Measurements from ENCODE around the gene MAGI1. TPM values are rescaled to one million over a fixed set of nuclear protein-coding genes. Genes with fewer than 3 reads are reported as not detected.

Gene MAGI1
- total and polyA plus RNA-seq, 7 experiments from 2014 or later, result 0.39 TPM; not detected in 6

DNA sequence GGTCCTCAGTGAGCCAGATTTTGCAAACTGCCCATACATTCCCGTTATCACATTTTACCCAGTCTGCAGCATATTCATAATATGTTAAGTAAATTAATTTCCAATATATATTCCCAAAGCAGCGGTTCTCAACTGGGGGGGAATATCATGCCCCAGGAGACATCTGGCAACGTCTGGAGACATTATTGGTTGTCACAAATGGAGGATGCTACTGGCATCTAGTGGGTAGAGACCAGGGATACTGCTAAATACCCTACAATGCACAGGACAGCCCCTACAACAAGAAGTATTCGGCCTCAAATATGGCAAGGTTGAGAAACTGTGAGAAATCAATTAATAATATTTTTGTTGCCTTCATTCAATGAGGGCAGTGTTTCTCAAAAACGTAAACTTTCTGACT, 280.3 kb downstream of the MAGI1 start:
- intact Hi-C loops (cut with micrococcal nuclease), result no loop called here
- Histone ChIP-seq H3K36me3 (ENCODE audit: control insufficient read depth in 2 of 3, insufficient read depth in 3 of 3, low read length in 3 of 3) (no peaks in the 10 kb centered on the region), H3K27ac (ENCODE audit: low read depth, low read length) (no peak overlapping the region), H3K27me3 (ENCODE audit: control insufficient read depth in 2 of 2, insufficient read depth in 2 of 2, low read length in 2 of 2) (no peaks in the 10 kb centered on the region), H3K4me1 (ENCODE audit: control insufficient read depth in 2 of 2, insufficient read depth in 2 of 2, low read length in 2 of 2) (no peaks in the 10 kb centered on the region), H3K4me3 (ENCODE audit: low read length) (no peak overlapping the region), H3K9me3 (ENCODE audit: control insufficient read depth in 2 of 3, low read length in 3 of 3) (no peaks in the 10 kb centered on the region)
- ATAC-seq (no peak), DNase-seq (no peak)
- H3K36me3 Mint-ChIP-seq, result no peaks in the 10 kb centered on the region
- H3K9me3 Mint-ChIP-seq, result peaks cover 0 to 8% (median 0%) of the 10 kb centered on the region in 11 donors
- H3K4me1 Mint-ChIP-seq, result no peaks in the 10 kb centered on the region
- peaks cover 0 to 12% (median 6%) of the 10 kb centered on the region in 5 donors for H3K27me3 Mint-ChIP-seq
- no peak overlapping the region for H3K27ac Mint-ChIP-seq
- ChIA-PET CTCF (no interaction called here), POLR2A (no interaction called here)
- no peak overlapping the region for H3K4me3 Mint-ChIP-seq

DNA sequence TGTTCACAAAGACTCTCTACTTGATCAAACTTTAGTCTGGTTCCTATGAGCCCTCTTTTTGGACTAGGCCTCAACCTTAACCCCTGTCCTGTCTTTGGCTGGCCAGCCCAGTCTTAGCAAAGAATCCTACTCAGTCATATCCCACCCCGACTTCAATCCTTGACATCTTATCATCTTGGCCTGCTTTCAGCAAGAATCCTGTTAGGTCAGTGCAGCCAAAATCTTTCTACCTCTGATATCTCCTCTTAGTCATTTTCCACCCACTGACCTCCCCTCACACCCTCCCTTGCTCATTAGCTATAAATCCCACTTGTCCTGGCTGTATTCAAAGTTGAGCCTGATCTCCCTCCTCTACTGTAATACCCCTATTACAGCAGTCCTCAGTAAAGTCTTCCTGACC, 286.1 kb downstream of the MAGI1 start:
- ATAC-seq (no peak), DNase-seq (no peak)
- no peaks in the 10 kb centered on the region for H3K27me3 Mint-ChIP-seq
- Histone ChIP-seq H3K9me3 (ENCODE audit: control insufficient read depth in 2 of 3, low read length in 3 of 3) (no peaks in the 10 kb centered on the region), H3K4me1 (ENCODE audit: control insufficient read depth in 2 of 2, insufficient read depth in 2 of 2, low read length in 2 of 2) (no peaks in the 10 kb centered on the region), H3K36me3 (ENCODE audit: control insufficient read depth in 2 of 3, insufficient read depth in 3 of 3, low read length in 3 of 3) (no peaks in the 10 kb centered on the region), H3K4me3 (ENCODE audit: low read length) (no peak overlapping the region), H3K27me3 (ENCODE audit: control insufficient read depth in 2 of 2, insufficient read depth in 2 of 2, low read length in 2 of 2) (no peaks in the 10 kb centered on the region), H3K27ac (ENCODE audit: low read depth, low read length) (no peak overlapping the region)
- H3K4me3 Mint-ChIP-seq, result no peak overlapping the region
- intact Hi-C loops (cut with micrococcal nuclease), result no loop called here
- no peak overlapping the region for H3K27ac Mint-ChIP-seq
- ChIA-PET CTCF (no interaction called here), POLR2A (no interaction called here)
- no peaks in the 10 kb centered on the region for H3K36me3 Mint-ChIP-seq
- no peaks in the 10 kb centered on the region for H3K4me1 Mint-ChIP-seq
- peaks cover 0 to 8% (median 0%) of the 10 kb centered on the region in 11 donors for H3K9me3 Mint-ChIP-seq

DNA sequence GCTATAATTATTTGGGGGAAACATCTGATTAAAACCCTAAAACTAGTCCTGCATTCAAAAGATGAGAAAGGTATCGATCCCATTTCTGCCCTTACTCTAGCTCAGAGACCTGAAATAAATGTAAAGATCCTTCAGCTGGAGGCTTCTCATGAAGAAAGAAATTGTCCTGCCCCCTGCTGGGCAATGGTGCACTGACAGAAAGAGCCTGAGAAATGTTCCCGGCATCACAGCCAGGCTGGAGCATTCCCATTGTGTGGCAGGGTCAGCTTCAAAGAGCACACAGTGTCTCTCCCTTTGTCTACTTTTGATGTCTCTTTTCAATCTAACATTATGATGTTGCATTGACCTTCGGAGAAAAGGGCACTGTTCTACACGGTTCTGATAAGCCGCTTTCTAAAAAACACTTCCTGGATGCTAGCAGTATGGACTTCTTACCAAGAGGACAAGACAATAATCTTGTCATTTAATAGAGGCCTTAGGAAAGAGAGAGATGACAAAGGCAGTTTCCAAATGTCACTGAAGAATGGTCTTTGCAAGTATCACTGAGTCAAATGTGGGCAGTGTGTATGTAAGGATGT, 287.5 kb downstream of the MAGI1 start:
- ChIA-PET POLR2A (no interaction called here), CTCF (no interaction called here)
- no peaks in the 10 kb centered on the region for H3K4me1 Mint-ChIP-seq
- Histone ChIP-seq H3K4me1 (ENCODE audit: control insufficient read depth in 2 of 2, insufficient read depth in 2 of 2, low read length in 2 of 2) (no peaks in the 10 kb centered on the region), H3K4me3 (ENCODE audit: low read length) (no peak overlapping the region), H3K27me3 (ENCODE audit: control insufficient read depth in 2 of 2, insufficient read depth in 2 of 2, low read length in 2 of 2) (no peaks in the 10 kb centered on the region), H3K27ac (ENCODE audit: low read depth, low read length) (no peak overlapping the region), H3K9me3 (ENCODE audit: control insufficient read depth in 2 of 3, low read length in 3 of 3) (no peaks in the 10 kb centered on the region), H3K36me3 (ENCODE audit: control insufficient read depth in 2 of 3, insufficient read depth in 3 of 3, low read length in 3 of 3) (no peaks in the 10 kb centered on the region)
- intact Hi-C loops (cut with micrococcal nuclease), result no loop called here
- no peak for DNase-seq
- no peak overlapping the region for H3K27ac Mint-ChIP-seq
- no peak for ATAC-seq
- H3K4me3 Mint-ChIP-seq, result no peak overlapping the region
- H3K36me3 Mint-ChIP-seq, result no peaks in the 10 kb centered on the region
- no peaks in the 10 kb centered on the region for H3K27me3 Mint-ChIP-seq
- peaks cover 0 to 8% (median 0%) of the 10 kb centered on the region in 11 donors for H3K9me3 Mint-ChIP-seq

DNA sequence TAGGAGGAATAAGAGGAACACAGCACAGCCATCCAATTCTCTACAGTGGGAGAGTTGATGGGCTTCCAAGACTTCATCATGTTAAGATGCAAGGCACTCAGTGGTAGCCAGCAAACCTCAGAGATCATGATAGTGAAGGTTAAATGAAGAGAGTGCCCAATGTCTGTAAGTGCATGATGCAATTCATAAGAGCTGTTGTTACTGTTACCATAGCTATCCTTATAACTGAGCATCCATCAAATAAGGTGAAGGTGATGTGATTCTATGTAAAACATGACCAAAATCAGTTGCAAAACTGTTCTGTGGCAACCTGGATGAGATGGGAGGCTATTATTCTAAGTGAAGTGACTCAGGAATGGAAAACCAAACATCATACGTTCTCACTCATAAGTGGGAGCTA, 289.7 kb downstream of the MAGI1 start:
- H3K27ac ChIP-seq (ENCODE audit: low read depth, low read length), result no peak overlapping the region
- no peaks in the 10 kb centered on the region for H3K27me3 ChIP-seq (ENCODE audit: control insufficient read depth in 2 of 2, insufficient read depth in 2 of 2, low read length in 2 of 2)
- DNase-seq (no peak), ATAC-seq (no peak)
- Mint-ChIP-seq H3K36me3 (no peaks in the 10 kb centered on the region), H3K27me3 (peaks cover 0 to 4% (median 0%) of the 10 kb centered on the region in 5 donors), H3K4me1 (no peaks in the 10 kb centered on the region), H3K27ac (no peak overlapping the region), H3K9me3 (peaks cover 0 to 2% (median 0%) of the 10 kb centered on the region in 11 donors), H3K4me3 (no peak overlapping the region)
- intact Hi-C loops (cut with micrococcal nuclease), result no loop called here
- ChIA-PET POLR2A (no interaction called here), CTCF (no interaction called here)
- H3K4me3 ChIP-seq (ENCODE audit: low read length), result no peak overlapping the region
- no peaks in the 10 kb centered on the region for H3K36me3 ChIP-seq (ENCODE audit: control insufficient read depth in 2 of 3, insufficient read depth in 3 of 3, low read length in 3 of 3)
- no peaks in the 10 kb centered on the region for H3K4me1 ChIP-seq (ENCODE audit: control insufficient read depth in 2 of 2, insufficient read depth in 2 of 2, low read length in 2 of 2)
- no peaks in the 10 kb centered on the region for H3K9me3 ChIP-seq (ENCODE audit: control insufficient read depth in 2 of 3, low read length in 3 of 3)

DNA sequence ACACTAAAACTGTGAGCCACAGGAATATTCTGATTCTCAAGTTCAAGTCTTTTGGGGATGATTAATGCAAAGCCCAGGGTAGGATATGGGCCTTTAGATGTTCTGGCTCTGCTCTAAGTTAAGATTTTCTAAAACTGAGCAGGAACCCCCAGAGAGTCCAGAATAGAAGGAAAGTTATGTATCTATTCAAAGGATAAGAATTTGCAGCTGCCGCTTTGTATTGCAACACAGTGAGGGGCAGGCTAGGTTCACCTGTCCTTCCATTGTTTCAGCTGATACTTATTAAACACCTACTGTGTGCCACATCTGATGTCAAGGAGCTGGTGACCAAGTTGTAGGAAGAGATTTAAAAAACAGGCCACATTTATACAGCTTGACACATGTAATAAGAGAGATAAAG, 290.4 kb downstream of the MAGI1 start:
- H3K4me1 Mint-ChIP-seq, result no peaks in the 10 kb centered on the region
- POLR2A ChIA-PET, result no interaction called here

DNA sequence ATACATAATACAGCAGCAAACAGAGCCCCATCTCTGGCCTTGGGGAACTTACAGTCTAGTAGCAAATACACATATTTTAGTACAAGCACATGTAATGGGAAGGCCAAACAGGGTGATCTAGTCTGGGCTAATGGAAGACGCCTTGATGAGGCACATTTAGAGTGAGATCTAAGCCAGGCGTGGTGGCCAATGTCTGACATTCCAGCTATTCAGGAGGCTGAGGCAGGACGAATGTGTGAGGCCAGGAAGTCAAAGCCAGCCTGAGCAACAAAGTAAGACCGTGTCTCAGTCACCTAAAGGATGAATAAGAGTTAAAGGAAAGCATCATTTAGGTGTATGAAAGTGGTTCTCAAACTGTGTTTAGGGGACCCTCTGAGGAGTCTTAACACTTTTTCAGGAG, 291.9 kb downstream of the MAGI1 start:
- H3K27me3 ChIP-seq (ENCODE audit: control insufficient read depth in 2 of 2, insufficient read depth in 2 of 2, low read length in 2 of 2), result no peaks in the 10 kb centered on the region
- intact Hi-C loops (cut with micrococcal nuclease), result no loop called here
- no peaks in the 10 kb centered on the region for H3K4me1 Mint-ChIP-seq
- ATAC-seq, result no peak
- H3K27ac ChIP-seq (ENCODE audit: low read depth, low read length), result no peak overlapping the region
- H3K4me3 Mint-ChIP-seq, result no peak overlapping the region
- H3K27me3 Mint-ChIP-seq, result peaks cover 0 to 4% (median 0%) of the 10 kb centered on the region in 5 donors
- H3K36me3 Mint-ChIP-seq, result no peaks in the 10 kb centered on the region
- H3K9me3 Mint-ChIP-seq, result no peaks in the 10 kb centered on the region
- no peak for DNase-seq
- ChIA-PET POLR2A (no interaction called here), CTCF (no interaction called here)
- H3K4me1 ChIP-seq (ENCODE audit: control insufficient read depth in 2 of 2, insufficient read depth in 2 of 2, low read length in 2 of 2), result no peaks in the 10 kb centered on the region
- no peak overlapping the region for H3K4me3 ChIP-seq (ENCODE audit: low read length)
- H3K27ac Mint-ChIP-seq, result no peak overlapping the region
- no peaks in the 10 kb centered on the region for H3K36me3 ChIP-seq (ENCODE audit: control insufficient read depth in 2 of 3, insufficient read depth in 3 of 3, low read length in 3 of 3)
- no peaks in the 10 kb centered on the region for H3K9me3 ChIP-seq (ENCODE audit: control insufficient read depth in 2 of 3, low read length in 3 of 3)

More for the DNA sequence above, 290.4 kb downstream of the MAGI1 start:
- no peak overlapping the region for H3K27ac Mint-ChIP-seq
- no peak overlapping the region for H3K4me3 ChIP-seq (ENCODE audit: low read length)
- H3K9me3 Mint-ChIP-seq, result no peaks in the 10 kb centered on the region
- H3K36me3 Mint-ChIP-seq, result no peaks in the 10 kb centered on the region
- no peaks in the 10 kb centered on the region for H3K4me1 ChIP-seq (ENCODE audit: control insufficient read depth in 2 of 2, insufficient read depth in 2 of 2, low read length in 2 of 2)
- H3K27me3 ChIP-seq (ENCODE audit: control insufficient read depth in 2 of 2, insufficient read depth in 2 of 2, low read length in 2 of 2), result no peaks in the 10 kb centered on the region
- no peaks in the 10 kb centered on the region for H3K9me3 ChIP-seq (ENCODE audit: control insufficient read depth in 2 of 3, low read length in 3 of 3)
- H3K4me3 Mint-ChIP-seq, result no peak overlapping the region
- ATAC-seq (no peak), DNase-seq (no peak)
- CTCF ChIA-PET, result no interaction called here
- intact Hi-C loops (cut with micrococcal nuclease), result no loop called here
- H3K36me3 ChIP-seq (ENCODE audit: control insufficient read depth in 2 of 3, insufficient read depth in 3 of 3, low read length in 3 of 3), result no peaks in the 10 kb centered on the region
- no peak overlapping the region for H3K27ac ChIP-seq (ENCODE audit: low read depth, low read length)
- peaks cover 0 to 4% (median 0%) of the 10 kb centered on the region in 5 donors for H3K27me3 Mint-ChIP-seq

DNA sequence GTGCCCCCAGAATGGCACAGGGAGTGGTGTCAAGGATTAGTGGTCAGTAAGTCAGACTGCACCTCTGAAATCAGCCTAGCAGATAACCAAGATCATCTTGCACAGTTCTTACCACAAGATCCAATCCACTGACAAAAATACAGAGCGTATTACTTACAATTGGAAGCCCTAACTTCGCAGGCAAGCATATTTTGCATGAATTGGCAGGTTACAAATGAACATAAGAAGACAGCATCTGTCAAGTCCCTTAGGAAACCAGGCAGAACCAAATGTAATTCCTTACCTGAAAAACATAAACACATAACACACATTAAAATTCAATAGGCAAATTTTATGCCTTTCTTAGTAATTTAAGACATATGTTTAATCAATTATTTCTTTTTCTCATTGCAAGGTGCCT, 293.4 kb downstream of the MAGI1 start:
- H3K27ac ChIP-seq (ENCODE audit: low read depth, low read length), result no peak overlapping the region
- intact Hi-C loops (cut with micrococcal nuclease), result no loop called here
- ATAC-seq, result no peak
- H3K4me1 ChIP-seq (ENCODE audit: control insufficient read depth in 2 of 2, insufficient read depth in 2 of 2, low read length in 2 of 2), result no peaks in the 10 kb centered on the region
- no peaks in the 10 kb centered on the region for H3K36me3 ChIP-seq (ENCODE audit: control insufficient read depth in 2 of 3, insufficient read depth in 3 of 3, low read length in 3 of 3)
- ChIA-PET CTCF (no interaction called here), POLR2A (no interaction called here)
- no peak overlapping the region for H3K4me3 Mint-ChIP-seq
- no peak overlapping the region for H3K4me3 ChIP-seq (ENCODE audit: low read length)
- no peaks in the 10 kb centered on the region for H3K4me1 Mint-ChIP-seq
- no peak overlapping the region for H3K27ac Mint-ChIP-seq
- no peaks in the 10 kb centered on the region for H3K36me3 Mint-ChIP-seq
- no peak for DNase-seq
- no peaks in the 10 kb centered on the region for H3K27me3 ChIP-seq (ENCODE audit: control insufficient read depth in 2 of 2, insufficient read depth in 2 of 2, low read length in 2 of 2)
- no peaks in the 10 kb centered on the region for H3K9me3 Mint-ChIP-seq
- H3K9me3 ChIP-seq (ENCODE audit: control insufficient read depth in 2 of 3, low read length in 3 of 3), result no peaks in the 10 kb centered on the region
- H3K27me3 Mint-ChIP-seq, result peaks cover 0 to 4% (median 0%) of the 10 kb centered on the region in 5 donors

All from naive thymus-derived CD4-positive, alpha-beta T cell (primary cell).